Tibial artery (tissue), 4 donors: ENCODE results near the gene NOTCH1.

Source experiments
- DNase-seq, 2 donors: peaks; one replicate each; pipeline ENCODE4 v3.0.0-alpha.2; 2019
- H3K27ac ChIP-seq, 2 donors: fragments of 200-600 bp; sonication (generic) in 1 of 2; 1 replicate in 1 of 2; 2 replicates in 1 of 2; pipeline ENCODE4 v1.5.1; 2018 to 2019; ENCODE audit warnings: mild to moderate bottlenecking in 1 of 2
- H3K27me3 ChIP-seq, 2 donors: fragments of 200-600 bp; sonication (generic) in 1 of 2; one replicate each; pipeline versions ENCODE4 v1.5.1 to v1.6.0; 2016 to 2019
- H3K36me3 ChIP-seq, 3 donors: fragments of 200-600 bp; sonication (generic) in 2 of 3; one replicate each; pipeline ENCODE4 v1.5.1; 2016 to 2019; ENCODE audit warnings: mild to moderate bottlenecking in 2 of 3
- H3K4me1 ChIP-seq, 4 donors: fragments of 200-600 bp; sonication (generic) in 2 of 4; 1 replicate in 3 of 4; 2 replicates in 1 of 4; pipeline ENCODE4 v1.5.1; 2016 to 2019
- H3K4me3 ChIP-seq, 2 donors: fragments of 200-600 bp; sonication (generic) in 1 of 2; 1 replicate in 1 of 2; 2 replicates in 1 of 2; pipeline ENCODE4 v1.5.1; 2018 to 2019; ENCODE audit warnings: mild to moderate bottlenecking in 2 of 2
- H3K9me3 ChIP-seq, 3 donors: fragments of 200-600 bp; sonication (generic) in 1 of 3; one replicate each; pipeline ENCODE4 v1.5.1; 2016 to 2019
- intact Hi-C: fragments of 100-400 bp; cut with DNase I; formaldehyde crosslinking; loops from one replicate; pipeline ENCODE4 v1.15.0; 2023; ENCODE audit warnings: low total_unique reads
- TF ChIP-seq, protein P1 (sequence below), 2 experiments: fragments of 200-600 bp in 1 of 2; fragments of 450-650 bp in 1 of 2; IDR thresholded peaks; one replicate each; pipeline ENCODE4 v1.5.1; 2017 to 2019; ENCODE audit warnings: antibody characterized with exemption in 2 of 2, mild to moderate bottlenecking in 1 of 2, moderate library complexity in 1 of 2

The NOTCH1 gene

DNA sequence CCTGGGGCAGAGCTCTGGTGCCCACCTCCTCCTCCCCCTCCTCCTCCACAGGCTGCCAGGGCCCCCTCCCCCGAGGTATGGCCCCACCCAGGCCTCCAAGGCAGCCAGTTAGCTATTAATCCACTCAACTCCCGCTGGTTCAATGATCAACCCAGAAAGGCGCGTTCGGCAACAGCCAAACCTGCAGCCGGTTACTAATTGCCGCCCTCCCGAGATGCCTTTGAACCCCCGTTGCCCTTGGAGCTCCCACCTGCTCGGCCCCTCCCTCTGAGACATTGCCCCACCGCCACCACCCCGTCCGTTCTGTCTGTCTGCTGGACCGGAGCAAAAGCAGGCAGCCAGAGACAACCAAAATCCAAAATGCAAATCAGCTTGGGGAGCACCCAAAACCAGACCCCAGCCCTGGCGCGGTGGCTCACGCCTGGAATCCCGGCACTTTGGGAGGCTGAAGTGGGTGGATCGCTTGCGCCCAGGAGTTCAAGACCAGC lies 25.8 kb downstream of the NOTCH1 start:
- Histone ChIP-seq H3K9me3 (no peaks in the 10 kb centered on the region), H3K27me3 (no peaks in the 10 kb centered on the region), H3K27ac (no peak overlapping the region), H3K4me3 (no peak overlapping the region), H3K36me3 (peaks cover 42 to 87% (median 79%) of the 10 kb centered on the region in 3 donors), H3K4me1 (peaks cover 0 to 13% (median 3%) of the 10 kb centered on the region in 4 donors)
- no peak for DNase-seq
- intact Hi-C loops: no loop called here
- TF ChIP-seq, protein P1, sequence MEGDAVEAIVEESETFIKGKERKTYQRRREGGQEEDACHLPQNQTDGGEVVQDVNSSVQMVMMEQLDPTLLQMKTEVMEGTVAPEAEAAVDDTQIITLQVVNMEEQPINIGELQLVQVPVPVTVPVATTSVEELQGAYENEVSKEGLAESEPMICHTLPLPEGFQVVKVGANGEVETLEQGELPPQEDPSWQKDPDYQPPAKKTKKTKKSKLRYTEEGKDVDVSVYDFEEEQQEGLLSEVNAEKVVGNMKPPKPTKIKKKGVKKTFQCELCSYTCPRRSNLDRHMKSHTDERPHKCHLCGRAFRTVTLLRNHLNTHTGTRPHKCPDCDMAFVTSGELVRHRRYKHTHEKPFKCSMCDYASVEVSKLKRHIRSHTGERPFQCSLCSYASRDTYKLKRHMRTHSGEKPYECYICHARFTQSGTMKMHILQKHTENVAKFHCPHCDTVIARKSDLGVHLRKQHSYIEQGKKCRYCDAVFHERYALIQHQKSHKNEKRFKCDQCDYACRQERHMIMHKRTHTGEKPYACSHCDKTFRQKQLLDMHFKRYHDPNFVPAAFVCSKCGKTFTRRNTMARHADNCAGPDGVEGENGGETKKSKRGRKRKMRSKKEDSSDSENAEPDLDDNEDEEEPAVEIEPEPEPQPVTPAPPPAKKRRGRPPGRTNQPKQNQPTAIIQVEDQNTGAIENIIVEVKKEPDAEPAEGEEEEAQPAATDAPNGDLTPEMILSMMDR (IDR thresholded peaks at IDR 0.05): no peak

DNA sequence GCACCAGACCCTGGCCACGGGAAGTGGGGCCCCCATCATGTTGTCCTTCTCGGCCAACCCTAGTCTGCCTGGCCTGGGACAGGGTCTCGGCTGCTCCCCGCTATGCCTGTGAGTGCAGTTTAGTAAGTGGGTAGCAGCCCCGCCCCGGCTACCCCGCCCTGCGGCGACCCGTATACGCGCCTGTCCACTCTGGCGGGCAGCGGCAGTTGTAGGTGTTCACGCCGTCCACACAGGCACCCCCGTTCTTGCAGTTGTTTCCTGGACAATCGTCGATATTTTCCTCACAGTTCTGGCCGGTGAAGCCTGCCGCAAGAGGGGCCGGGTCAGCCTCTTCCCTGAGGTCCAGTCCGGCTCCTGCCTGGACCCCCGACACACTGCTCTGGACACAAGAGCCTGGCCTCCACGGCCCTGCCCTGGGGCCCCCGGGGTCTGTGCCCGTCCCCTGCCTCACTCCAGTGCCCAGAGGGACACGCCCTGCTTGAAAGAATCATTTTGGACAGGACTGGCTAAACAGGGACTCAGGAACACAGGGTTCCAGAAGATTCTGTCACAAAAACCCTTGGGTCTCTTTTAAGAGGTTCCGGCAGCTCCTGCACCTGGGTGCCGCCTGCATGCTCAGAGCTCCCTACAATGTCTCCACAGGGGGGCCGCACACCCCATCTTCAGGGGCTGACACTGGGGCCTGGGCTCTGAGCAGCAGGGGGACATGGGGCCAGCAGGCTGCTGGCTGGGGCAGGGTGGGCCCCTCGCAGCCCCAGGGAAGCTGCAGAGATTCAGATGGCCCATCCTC lies 26.4 kb downstream of the NOTCH1 start:
- H3K27ac ChIP-seq: no peak overlapping the region
- intact Hi-C loops: no loop called here

DNA sequence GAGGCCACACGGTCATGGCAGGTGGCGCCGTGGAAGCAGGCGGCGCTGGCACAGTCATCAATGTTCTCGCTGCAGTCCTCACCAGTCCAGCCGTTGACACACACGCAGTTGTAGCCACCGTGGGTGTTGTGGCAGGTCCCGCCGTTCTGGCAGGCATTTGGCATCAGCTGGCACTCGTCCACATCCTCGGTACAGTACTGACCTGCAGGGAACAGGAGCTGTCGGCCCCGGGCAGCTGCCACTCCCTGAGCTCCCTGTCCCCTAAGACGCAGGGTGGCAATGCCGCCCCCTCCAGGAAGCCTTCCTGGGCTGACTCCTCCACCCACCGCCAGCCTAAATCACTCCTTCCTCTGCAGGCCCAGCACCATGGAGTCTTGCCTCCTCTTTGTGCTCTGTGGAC lies 27.2 kb downstream of the NOTCH1 start:
- H3K9me3 ChIP-seq: no peaks in the 10 kb centered on the region
- intact Hi-C loops: no loop called here
- DNase-seq: no peak
- no peak overlapping the region for H3K4me3 ChIP-seq
- H3K4me1 ChIP-seq: peaks cover 0 to under 1% (median 0%) of the 10 kb centered on the region in 4 donors
- H3K36me3 ChIP-seq: peaks cover 57 to 98% (median 91%) of the 10 kb centered on the region in 3 donors
- H3K27me3 ChIP-seq: no peaks in the 10 kb centered on the region
- TF ChIP-seq, protein P1 (IDR thresholded peaks at IDR 0.05): no peak
- no peak overlapping the region for H3K27ac ChIP-seq

More for the DNA sequence above, 26.4 kb downstream of the NOTCH1 start:
- DNase-seq: no peak
- Histone ChIP-seq H3K27me3 (no peaks in the 10 kb centered on the region), H3K4me3 (no peak overlapping the region), H3K9me3 (no peaks in the 10 kb centered on the region), H3K4me1 (peaks cover 0 to 8% (median 3%) of the 10 kb centered on the region in 4 donors), H3K36me3 (peaks cover 49 to 93% (median 85%) of the 10 kb centered on the region in 3 donors)
- TF ChIP-seq, protein P1 (IDR thresholded peaks at IDR 0.05): no peak

DNA sequence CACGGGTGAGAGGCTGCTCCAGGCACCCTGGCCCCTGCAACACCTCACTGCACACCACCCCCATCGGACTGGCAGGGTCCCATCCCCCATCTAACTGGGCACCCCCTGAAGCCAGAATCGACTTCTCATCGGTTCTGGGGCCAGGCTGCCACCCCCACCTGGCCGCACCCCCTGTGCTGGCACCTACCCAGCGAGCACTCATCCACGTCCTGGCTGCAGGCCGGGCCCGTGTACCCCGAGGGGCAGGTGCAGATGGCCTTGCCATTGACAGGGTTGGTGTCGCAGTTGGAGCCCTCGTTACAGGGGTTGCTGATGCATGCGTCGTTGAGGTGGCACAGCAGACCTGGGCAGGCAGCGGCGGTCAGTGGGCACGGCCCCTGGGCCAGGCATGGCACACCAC lies 27.9 kb downstream of the NOTCH1 start:
- Histone ChIP-seq H3K4me1 (no peaks in the 10 kb centered on the region), H3K36me3 (peaks cover 60 to 98% (median 91%) of the 10 kb centered on the region in 3 donors)

DNA sequence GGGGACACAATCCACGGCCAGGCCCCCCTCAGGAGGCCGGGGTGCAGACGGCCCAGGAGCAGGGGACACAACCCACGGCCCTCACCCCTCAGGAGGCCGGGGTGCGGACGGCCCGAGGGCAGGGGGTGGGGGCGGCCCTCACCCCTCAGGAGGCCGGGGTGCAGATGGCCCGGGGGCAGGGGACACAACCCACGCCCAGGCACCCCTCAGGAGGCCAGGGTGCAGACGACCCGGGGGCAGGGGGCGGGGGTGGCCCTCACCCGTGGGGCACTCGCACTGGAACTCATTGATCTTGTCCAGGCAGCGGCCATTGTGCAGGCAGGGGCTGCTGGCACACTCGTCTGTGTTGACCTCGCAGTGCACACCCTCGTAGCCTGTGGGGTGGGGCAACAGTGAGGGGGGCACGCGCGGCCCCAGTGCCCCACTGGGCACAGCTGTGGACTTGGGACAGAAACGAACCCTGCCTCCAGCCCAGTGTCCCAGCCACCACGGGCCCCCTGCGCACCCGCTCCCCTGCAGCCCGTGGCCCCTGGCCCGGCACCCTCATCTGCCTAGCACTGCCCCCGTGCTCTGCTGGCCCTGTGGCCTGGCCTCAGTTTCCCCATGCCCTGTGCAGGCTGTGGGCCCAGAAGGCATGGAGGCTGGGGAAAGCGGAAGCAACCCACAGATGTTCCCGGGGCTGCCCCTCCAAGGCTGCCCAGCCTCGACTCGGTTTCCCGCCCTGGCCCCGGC lies 28.7 kb downstream of the NOTCH1 start:
- H3K27ac ChIP-seq: no peak overlapping the region
- intact Hi-C loops: no loop called here
- peaks cover 65 to 98% (median 91%) of the 10 kb centered on the region in 3 donors for H3K36me3 ChIP-seq
- no peaks in the 10 kb centered on the region for H3K4me1 ChIP-seq
- no peak for DNase-seq
- no peaks in the 10 kb centered on the region for H3K27me3 ChIP-seq
- no peak overlapping the region for H3K4me3 ChIP-seq
- no peaks in the 10 kb centered on the region for H3K9me3 ChIP-seq
- TF ChIP-seq, protein P1 (IDR thresholded peaks at IDR 0.05): no peak

More for the DNA sequence above, 27.9 kb downstream of the NOTCH1 start:
- Histone ChIP-seq H3K27ac (no peak overlapping the region), H3K27me3 (no peaks in the 10 kb centered on the region), H3K9me3 (no peaks in the 10 kb centered on the region), H3K4me3 (no peak overlapping the region)
- TF ChIP-seq, protein P1 (IDR thresholded peaks at IDR 0.05): no peak
- intact Hi-C loops: no loop called here
- no peak for DNase-seq
